Keratinocyte (primary cell): ENCODE results near the gene BECN2. TPM values are rescaled to one million over a fixed set of nuclear protein-coding genes. Genes with fewer than 3 reads are reported as not detected.

ENCODE experiments used
- DNase-seq: peaks from one replicate; pipeline ENCODE4 v3.0.0-alpha.2; 2011; ENCODE audit warnings: low read depth, missing footprints, low spot score
- FAIRE-seq: peaks from 2 replicates; lab custom pipeline; 2011; peaks lifted over from hg19 to GRCh38; lab: Jason Lieb, UNC
- H2AFZ ChIP-seq: 2 replicates; pipeline ENCODE4 v1.6.0; 2012; ENCODE audit warnings: low read length, control low read depth, inconsistent platforms; ENCODE audit not compliant: control insufficient read depth
- H3K27ac ChIP-seq: 2 replicates; pipeline ENCODE4 v1.5.1; 2011; ENCODE audit warnings: low read length; ENCODE audit not compliant: control insufficient read depth, insufficient read depth
- H3K27me3 ChIP-seq: 3 replicates; pipeline ENCODE4 v1.6.0; 2011; ENCODE audit warnings: low read length; ENCODE audit not compliant: control insufficient read depth, insufficient read depth; ENCODE audit errors: extremely low read depth
- H3K36me3 ChIP-seq, 2 experiments: 2 replicates in 1 of 2; 3 replicates in 1 of 2; pipeline ENCODE4 v1.5.1; 2011; ENCODE audit warnings: low read length in 2 of 2, mild to moderate bottlenecking in 1 of 2; ENCODE audit not compliant: control insufficient read depth in 2 of 2, insufficient read depth in 2 of 2; ENCODE audit errors: extremely low read depth in 1 of 2
- H3K4me1 ChIP-seq: 3 replicates; pipeline ENCODE4 v1.5.1; 2011; ENCODE audit warnings: low read length; ENCODE audit not compliant: control insufficient read depth, insufficient read depth; ENCODE audit errors: extremely low read depth
- H3K4me2 ChIP-seq: 3 replicates; pipeline ENCODE4 v1.6.0; 2011; ENCODE audit warnings: low read depth, low read length; ENCODE audit not compliant: control insufficient read depth, insufficient read depth; ENCODE audit errors: extremely low read depth
- H3K4me3 ChIP-seq, 3 experiments: fragments of 200-600 bp in 1 of 3; sonication (generic) in 1 of 3; 2 replicates in 2 of 3; 3 replicates in 1 of 3; pipeline ENCODE4 v1.5.1; 2011 to 2016; ENCODE audit warnings: low read length in 3 of 3, mild to moderate bottlenecking in 3 of 3, control low read depth in 2 of 3, inconsistent platforms in 1 of 3, low read depth in 1 of 3, mixed read lengths in 1 of 3, mixed run types in 1 of 3, moderate library complexity in 1 of 3; ENCODE audit not compliant: control insufficient read depth in 2 of 3, insufficient read depth in 2 of 3; ENCODE audit errors: extremely low read depth in 1 of 3
- H3K79me2 ChIP-seq: 2 replicates; pipeline ENCODE4 v1.6.0; 2012; ENCODE audit warnings: low read length; ENCODE audit not compliant: control insufficient read depth, insufficient read depth
- H3K9ac ChIP-seq: 3 replicates; pipeline ENCODE4 v1.6.0; 2011; ENCODE audit warnings: low read length; ENCODE audit not compliant: control insufficient read depth, insufficient read depth; ENCODE audit errors: extremely low read depth
- H3K9me1 ChIP-seq: 3 replicates; pipeline ENCODE4 v1.6.0; 2011; ENCODE audit warnings: low read length; ENCODE audit not compliant: control insufficient read depth, insufficient read depth; ENCODE audit errors: extremely low read depth
- H3K9me3 ChIP-seq: 2 replicates; pipeline ENCODE4 v1.5.1; 2012; ENCODE audit warnings: low read depth, low read length; ENCODE audit not compliant: control insufficient read depth
- H4K20me1 ChIP-seq: 3 replicates; pipeline ENCODE4 v1.6.0; 2011; ENCODE audit warnings: low read length; ENCODE audit not compliant: control insufficient read depth, insufficient read depth; ENCODE audit errors: extremely low read depth
- EZH2 ChIP-seq: IDR thresholded peaks from one replicate; pipeline ENCODE4 v1.6.1; 2012; ENCODE audit warnings: inconsistent platforms, mild to moderate bottlenecking, low read length, moderate library complexity
- dilution Hi-C: fragments of 300-500 bp; cut with MboI; formaldehyde crosslinking; loops from one replicate; pipeline ENCODE4 v1.7.0; 2020; ENCODE audit warnings: low sequenced_read_pairs; ENCODE audit not compliant: extremely low pct_ligation_motif_present
- polyA plus RNA-seq, 5 experiments: library from polyadenylated mRNA; depleted of rRNA in 3 of 5; stranded (reverse) in 3 of 5; stranded (forward) in 1 of 5; unstranded in 1 of 5; fragments of >200 nt; gene quantifications; 1 replicate in 1 of 5; 2 replicates in 3 of 5; 3 replicates in 1 of 5; pipeline versions ENCODE4 v1.2.1 to v1.2.3, GENCODE V29; 2011 to 2012; ENCODE audit warnings: missing spikeins in 2 of 5, low read depth in 1 of 5, low replicate concordance in 1 of 5
- TF ChIP-seq, protein P1 (sequence below), 3 experiments: IDR thresholded peaks in 1 of 3; conservative IDR thresholded peaks in 1 of 3; optimal IDR thresholded peaks in 1 of 3; 2 replicates in 2 of 3; 3 replicates in 1 of 3; pipeline versions ENCODE3 to v1.5.1; 2011; ENCODE audit warnings: low read length in 3 of 3, mild to moderate bottlenecking in 3 of 3, moderate library complexity in 2 of 3, control low read depth in 1 of 3, inconsistent platforms in 1 of 3; ENCODE audit not compliant: insufficient read depth in 2 of 3; ENCODE audit errors: extremely low read depth in 1 of 3

The BECN2 gene
- polyA plus RNA-seq, 1 donor (not counting 4 experiments of a cell fraction or from before 2014, with no cell fraction given) = not detected

- FAIRE-seq = no peak
- H3K27me3 ChIP-seq = no peaks in the 10 kb centered on the region
- dilution Hi-C loops = no loop called here
- no peaks in the 10 kb centered on the region for H3K9me1 ChIP-seq
- H3K4me3 ChIP-seq = no peak overlapping the region
- H3K9ac ChIP-seq = no peak overlapping the region
- H2AFZ ChIP-seq = no peak overlapping the region
- no peaks in the 10 kb centered on the region for H3K79me2 ChIP-seq
- no peaks in the 10 kb centered on the region for H3K9me3 ChIP-seq
- H3K36me3 ChIP-seq = no peaks in the 10 kb centered on the region
- no peak for TF ChIP-seq EZH2
- TF ChIP-seq, protein P1, sequence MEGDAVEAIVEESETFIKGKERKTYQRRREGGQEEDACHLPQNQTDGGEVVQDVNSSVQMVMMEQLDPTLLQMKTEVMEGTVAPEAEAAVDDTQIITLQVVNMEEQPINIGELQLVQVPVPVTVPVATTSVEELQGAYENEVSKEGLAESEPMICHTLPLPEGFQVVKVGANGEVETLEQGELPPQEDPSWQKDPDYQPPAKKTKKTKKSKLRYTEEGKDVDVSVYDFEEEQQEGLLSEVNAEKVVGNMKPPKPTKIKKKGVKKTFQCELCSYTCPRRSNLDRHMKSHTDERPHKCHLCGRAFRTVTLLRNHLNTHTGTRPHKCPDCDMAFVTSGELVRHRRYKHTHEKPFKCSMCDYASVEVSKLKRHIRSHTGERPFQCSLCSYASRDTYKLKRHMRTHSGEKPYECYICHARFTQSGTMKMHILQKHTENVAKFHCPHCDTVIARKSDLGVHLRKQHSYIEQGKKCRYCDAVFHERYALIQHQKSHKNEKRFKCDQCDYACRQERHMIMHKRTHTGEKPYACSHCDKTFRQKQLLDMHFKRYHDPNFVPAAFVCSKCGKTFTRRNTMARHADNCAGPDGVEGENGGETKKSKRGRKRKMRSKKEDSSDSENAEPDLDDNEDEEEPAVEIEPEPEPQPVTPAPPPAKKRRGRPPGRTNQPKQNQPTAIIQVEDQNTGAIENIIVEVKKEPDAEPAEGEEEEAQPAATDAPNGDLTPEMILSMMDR (optimal IDR thresholded peaks at IDR 0.05 in 1 of 3, IDR thresholded peaks at IDR 0.05 in 1 of 3, conservative IDR thresholded peaks at IDR 0.05 in 1 of 3; ENCODE audit: extremely low read depth in 1 of 3, insufficient read depth in 2 of 3, low read length in 3 of 3) = no peak
- no peaks in the 10 kb centered on the region for H3K4me1 ChIP-seq
- DNase-seq = no peak
- H4K20me1 ChIP-seq = no peaks in the 10 kb centered on the region
- no peak overlapping the region for H3K4me2 ChIP-seq
- no peak overlapping the region for H3K27ac ChIP-seq
Measured at GRCh38 chr1:242002072-242002471, 44.5 kb downstream of the BECN2 start.

GRCh38 chr1:242002510-242002909 lies 44.9 kb downstream of the BECN2 start:
- dilution Hi-C loops = no loop called here
- no peaks in the 10 kb centered on the region for H3K4me1 ChIP-seq
- FAIRE-seq (no peak), DNase-seq (no peak)
- H3K79me2 ChIP-seq = no peaks in the 10 kb centered on the region
- no peak overlapping the region for H3K27ac ChIP-seq
- no peaks in the 10 kb centered on the region for H4K20me1 ChIP-seq
- no peak overlapping the region for H3K4me3 ChIP-seq
- H3K27me3 ChIP-seq = no peaks in the 10 kb centered on the region
- no peak overlapping the region for H3K9ac ChIP-seq
- no peaks in the 10 kb centered on the region for H3K9me1 ChIP-seq
- H3K36me3 ChIP-seq = no peaks in the 10 kb centered on the region
- TF ChIP-seq, protein P1 (optimal IDR thresholded peaks at IDR 0.05 in 1 of 3, IDR thresholded peaks at IDR 0.05 in 1 of 3, conservative IDR thresholded peaks at IDR 0.05 in 1 of 3; ENCODE audit: extremely low read depth in 1 of 3, insufficient read depth in 2 of 3, low read length in 3 of 3) = no peak
- no peak for TF ChIP-seq EZH2
- H3K9me3 ChIP-seq = no peaks in the 10 kb centered on the region
- H2AFZ ChIP-seq = no peak overlapping the region
- H3K4me2 ChIP-seq = no peak overlapping the region
